Spleen (tissue), 11 donors: ENCODE data around the gene CD40. TPM values are rescaled to one million over a fixed set of nuclear protein-coding genes. Genes with fewer than 3 reads are reported as not detected.
A peak's percentile ranks its signal among the peaks of the same experiment; 100 is the strongest.

Experiments used
- DNase-seq: peaks from one replicate; pipeline ENCODE4 v3.0.0-alpha.2; 2020
- H3K27ac ChIP-seq, 8 donors: fragments of 200-600 bp; sonication (generic) in 7 of 8; 1 replicate in 4 of 8; 2 replicates in 4 of 8; pipeline versions ENCODE4 v1.5.0 to v1.8.0; 2016 to 2021; ENCODE audit warnings: inconsistent platforms in 4 of 8, mild to moderate bottlenecking in 4 of 8, moderate library complexity in 1 of 8
- H3K27me3 ChIP-seq, 7 donors: fragments of 200-600 bp; sonication (generic) in 6 of 7; replicated peaks in 1 of 7; 1 replicate in 4 of 7; 2 replicates in 3 of 7; pipeline versions ENCODE4 v1.5.0 to v1.8.0; 2016 to 2021; ENCODE audit warnings: inconsistent platforms in 3 of 7, mild to moderate bottlenecking in 1 of 7
- H3K36me3 ChIP-seq, 6 donors: fragments of 200-600 bp; sonication (generic) in 5 of 6; 1 replicate in 4 of 6; 2 replicates in 2 of 6; pipeline versions ENCODE4 v1.5.0 to v1.8.0; 2016 to 2021; ENCODE audit warnings: inconsistent platforms in 2 of 6
- H3K4me1 ChIP-seq, 6 donors: fragments of 200-600 bp; sonication (generic) in 5 of 6; 1 replicate in 3 of 6; 2 replicates in 3 of 6; pipeline versions ENCODE4 v1.5.0 to v1.8.0; 2016 to 2021; ENCODE audit warnings: inconsistent platforms in 3 of 6
- H3K4me3 ChIP-seq, 8 donors: fragments of 200-600 bp; sonication (generic) in 7 of 8; 1 replicate in 4 of 8; 2 replicates in 4 of 8; pipeline versions ENCODE4 v1.5.0 to v1.8.0; 2016 to 2021; ENCODE audit warnings: inconsistent platforms in 4 of 8, mild to moderate bottlenecking in 4 of 8, moderate library complexity in 2 of 8
- H3K9me3 ChIP-seq, 8 donors: fragments of 200-600 bp; sonication (generic) in 7 of 8; 1 replicate in 4 of 8; 2 replicates in 4 of 8; pipeline versions ENCODE4 v1.5.0 to v1.8.0; 2016 to 2021; ENCODE audit warnings: inconsistent platforms in 4 of 8
- POLR2A ChIP-seq, 3 donors: fragments of 450-650 bp; IDR thresholded peaks; one replicate each; pipeline ENCODE4 v1.5.1; 2017; ENCODE audit warnings: antibody characterized with exemption in 3 of 3, mild to moderate bottlenecking in 1 of 3
- POLR2AphosphoS5 ChIP-seq, 3 donors: sonication (generic); formaldehyde crosslinking; IDR thresholded peaks; one replicate each; pipeline ENCODE4 v1.5.1; 2017; ENCODE audit warnings: antibody characterized with exemption in 3 of 3
- WGBS, 5 donors: extraction: QIAGEN DNeasy Blood & Tissue Kit in 3 of 5; methylation state at CpG; one replicate each; pipeline versions ENCODE4 v1.1.5 to v1.1.7; 2013 to 2018; 5-methylcytosine and 5-hydroxymethylcytosine counted together
- intact Hi-C: fragments of 100-400 bp; cut with DNase I; formaldehyde crosslinking; loops from one replicate; pipeline ENCODE4 v1.15.0; 2023; ENCODE audit warnings: low total_unique reads
- polyA plus RNA-seq, 3 donors: library from polyadenylated mRNA; stranded (reverse); fragments of 200-250 nt; gene quantifications; one replicate each; pipeline ENCODE4 v1.2.1, GENCODE V29; 2013
- total RNA-seq, 7 donors: library from RNA; depleted of rRNA in 3 of 7; stranded (reverse); fragments of >200 nt in 3 of 7; fragmentation: NEBNext Ultra II Directional in 4 of 7; extraction: Animal tissue kit (Norgen Biotek cat#: 25700) in 4 of 7; gene quantifications; one replicate each; pipeline versions ENCODE4 v1.1.0 to v1.2.1, GENCODE V29; 2016 to 2021
- TF ChIP-seq, protein P1 (sequence below), 11 experiments: fragments of 200-600 bp in 7 of 11; fragments of 450-650 bp in 4 of 11; sonication (generic) in 4 of 11; IDR thresholded peaks in 8 of 11; conservative IDR thresholded peaks in 3 of 11; 1 replicate in 7 of 11; 2 replicates in 4 of 11; pipeline versions ENCODE4 v1.4.0 to v1.8.0; 2016 to 2021; ENCODE audit warnings: antibody characterized with exemption in 11 of 11, inconsistent platforms in 4 of 11, mild to moderate bottlenecking in 1 of 11
- donor health status: healthy with polysubstance abuse.
- donor health status: DM: no; HTN: no; CAD: no; lungs with moderate emphysema.
- donor health status: DM: no; HTN: no; CAD: no.
- donor health status: Bipolar disorder and iron deficiency.
- donor health status: healthy.
- donor health status: DM: no; HTN: no; CAD: no.
- donor health status: DM: yes; HTN: yes; CAD: no.

CD40 gene
- total and polyA plus RNA-seq, 10 donors = 30.7 to 108 (median 52.9) TPM

DNA sequence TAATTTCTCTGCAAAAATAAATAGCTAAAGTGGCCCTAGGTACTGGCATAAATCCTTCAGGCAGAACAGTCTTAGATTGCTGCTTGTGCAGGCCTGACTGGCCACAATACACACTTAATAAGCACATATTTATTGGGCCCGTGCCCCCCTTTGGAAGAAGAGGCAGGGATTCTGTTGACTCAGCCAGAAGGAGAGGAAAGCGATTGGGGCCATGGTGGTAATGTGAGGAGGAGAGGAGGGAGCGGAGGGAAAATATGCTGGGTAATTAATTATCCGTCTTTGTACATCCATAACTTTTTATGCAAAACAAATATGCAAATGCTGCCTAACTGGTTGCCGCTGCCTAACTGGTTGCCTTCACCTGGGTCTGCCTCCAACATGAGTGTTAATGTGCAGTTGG, 36.2 kb downstream of the CD40 start:
- no peak overlapping the region for H3K4me3 ChIP-seq
- peak; percentile 1 for DNase-seq
- H3K4me1 ChIP-seq = no peaks in the 10 kb centered on the region
- H3K27me3 ChIP-seq = peaks cover 0 to 65% (median 0%) of the 10 kb centered on the region in 7 donors
- WGBS, 5 donors = 69 to 88% (median 86%) methylated on average over 5 of the region's 5 CpGs
- no peaks in the 10 kb centered on the region for H3K9me3 ChIP-seq
- intact Hi-C loops = no loop called here
- no peak overlapping the region for H3K27ac ChIP-seq
- no peak for TF ChIP-seq POLR2AphosphoS5 (IDR thresholded peaks at IDR 0.05)
- TF ChIP-seq, protein P1, sequence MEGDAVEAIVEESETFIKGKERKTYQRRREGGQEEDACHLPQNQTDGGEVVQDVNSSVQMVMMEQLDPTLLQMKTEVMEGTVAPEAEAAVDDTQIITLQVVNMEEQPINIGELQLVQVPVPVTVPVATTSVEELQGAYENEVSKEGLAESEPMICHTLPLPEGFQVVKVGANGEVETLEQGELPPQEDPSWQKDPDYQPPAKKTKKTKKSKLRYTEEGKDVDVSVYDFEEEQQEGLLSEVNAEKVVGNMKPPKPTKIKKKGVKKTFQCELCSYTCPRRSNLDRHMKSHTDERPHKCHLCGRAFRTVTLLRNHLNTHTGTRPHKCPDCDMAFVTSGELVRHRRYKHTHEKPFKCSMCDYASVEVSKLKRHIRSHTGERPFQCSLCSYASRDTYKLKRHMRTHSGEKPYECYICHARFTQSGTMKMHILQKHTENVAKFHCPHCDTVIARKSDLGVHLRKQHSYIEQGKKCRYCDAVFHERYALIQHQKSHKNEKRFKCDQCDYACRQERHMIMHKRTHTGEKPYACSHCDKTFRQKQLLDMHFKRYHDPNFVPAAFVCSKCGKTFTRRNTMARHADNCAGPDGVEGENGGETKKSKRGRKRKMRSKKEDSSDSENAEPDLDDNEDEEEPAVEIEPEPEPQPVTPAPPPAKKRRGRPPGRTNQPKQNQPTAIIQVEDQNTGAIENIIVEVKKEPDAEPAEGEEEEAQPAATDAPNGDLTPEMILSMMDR (IDR thresholded peaks at IDR 0.05 in 8 of 11, conservative IDR thresholded peaks at IDR 0.05 in 3 of 11) = no peak
- H3K36me3 ChIP-seq = no peaks in the 10 kb centered on the region

DNA sequence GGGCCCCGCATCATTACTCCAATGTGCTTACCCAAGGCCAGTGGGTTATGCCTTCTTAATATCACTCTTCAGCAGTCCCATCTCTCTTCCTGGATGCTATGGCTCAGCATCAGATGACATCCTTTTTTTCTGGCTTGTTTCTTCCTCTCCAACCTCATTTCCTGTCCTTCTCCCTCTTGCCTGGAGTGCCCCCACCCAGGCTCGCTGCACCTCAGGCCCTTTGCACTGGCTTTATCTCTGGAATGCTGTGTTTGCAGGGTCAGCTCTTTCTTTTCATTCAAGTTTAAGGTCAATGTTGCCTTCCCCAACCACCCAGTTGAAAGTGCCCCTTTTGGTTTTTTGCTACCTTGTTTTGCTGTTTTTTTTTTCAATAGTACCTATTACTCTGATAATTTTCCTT, 36.7 kb downstream of the CD40 start:
- Histone ChIP-seq H3K36me3 (no peaks in the 10 kb centered on the region), H3K27ac (no peak overlapping the region), H3K4me3 (no peak overlapping the region), H3K27me3 (peaks cover 0 to 68% (median 0%) of the 10 kb centered on the region in 7 donors), H3K9me3 (no peaks in the 10 kb centered on the region), H3K4me1 (no peaks in the 10 kb centered on the region)
- 67 to 86% (median 70%) methylated on average over 2 of the region's 2 CpGs for WGBS, 5 donors
- intact Hi-C loops = no loop called here
- TF ChIP-seq POLR2A (IDR thresholded peaks at IDR 0.05) (no peak), POLR2AphosphoS5 (IDR thresholded peaks at IDR 0.05) (no peak)
- TF ChIP-seq, protein P1 (IDR thresholded peaks at IDR 0.05 in 8 of 11, conservative IDR thresholded peaks at IDR 0.05 in 3 of 11) = no peak
- no peak for DNase-seq

DNA sequence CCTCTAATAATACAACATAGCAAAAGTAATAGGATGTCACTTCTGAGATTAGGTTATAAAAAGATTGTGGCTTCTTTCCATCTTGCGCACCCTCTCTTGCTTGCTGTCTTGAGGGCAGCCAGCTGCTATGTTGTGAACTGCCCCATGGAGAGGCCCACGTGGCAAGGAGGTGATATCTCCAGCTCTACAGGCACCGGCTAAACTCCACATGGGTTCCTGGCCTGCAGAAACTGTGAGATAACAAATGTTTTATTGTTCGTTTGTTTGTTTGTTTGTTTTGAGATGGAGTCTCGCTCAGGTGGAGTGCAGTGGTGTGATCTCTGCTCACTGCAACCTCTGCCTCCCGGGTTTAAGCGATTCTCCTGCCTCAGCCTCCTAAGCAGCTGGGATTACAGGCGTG, 38.0 kb downstream of the CD40 start:
- H3K4me1 ChIP-seq = no peaks in the 10 kb centered on the region
- WGBS, 5 donors = 58 to 64% (median 60%) methylated on average over 8 of the region's 8 CpGs
- H3K4me3 ChIP-seq = no peak overlapping the region
- peak; percentile 7 for DNase-seq
- no peak for TF ChIP-seq POLR2AphosphoS5 (IDR thresholded peaks at IDR 0.05)
- TF ChIP-seq POLR2A (IDR thresholded peaks at IDR 0.05) = no peak
- TF ChIP-seq, protein P1 (IDR thresholded peaks at IDR 0.05 in 8 of 11, conservative IDR thresholded peaks at IDR 0.05 in 3 of 11) = no peak
- peaks cover 0 to 74% (median 5%) of the 10 kb centered on the region in 7 donors for H3K27me3 ChIP-seq
- H3K36me3 ChIP-seq = no peaks in the 10 kb centered on the region
- intact Hi-C loops = no loop called here
- H3K27ac ChIP-seq = no peak overlapping the region
- no peaks in the 10 kb centered on the region for H3K9me3 ChIP-seq

DNA sequence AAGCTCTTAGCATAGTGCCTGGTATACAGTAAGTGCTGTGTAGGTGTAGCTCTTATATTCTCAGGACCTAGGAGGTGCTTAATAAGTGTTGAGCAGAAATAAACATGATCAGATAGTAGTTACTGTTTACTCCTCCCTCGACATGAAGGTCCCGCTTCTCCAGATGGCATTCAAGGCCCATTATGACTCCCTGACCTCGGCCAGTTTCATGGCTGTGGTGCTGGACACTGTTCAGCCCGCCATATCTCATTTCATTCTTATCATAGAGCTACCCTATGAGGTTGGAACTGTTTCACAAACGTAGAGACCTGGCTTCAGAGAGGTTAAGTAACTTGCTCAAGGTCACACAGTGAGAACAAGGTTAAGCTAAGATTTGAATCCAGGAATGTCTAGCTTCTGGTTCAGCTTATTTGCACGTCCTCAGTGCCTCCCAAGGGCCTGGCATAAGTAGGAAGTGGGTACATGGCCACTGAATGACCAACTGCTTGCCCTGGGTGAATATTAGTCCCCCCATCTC, 39.0 kb downstream of the CD40 start:
- 69 to 80% (median 72%) methylated on average over 6 of the region's 6 CpGs for WGBS, 5 donors
- Histone ChIP-seq H3K27ac (no peak overlapping the region), H3K4me3 (no peak overlapping the region), H3K9me3 (no peaks in the 10 kb centered on the region), H3K27me3 (peaks cover 0 to 75% (median 5%) of the 10 kb centered on the region in 7 donors), H3K36me3 (no peaks in the 10 kb centered on the region), H3K4me1 (no peaks in the 10 kb centered on the region)
- intact Hi-C loops = no loop called here
- no peak for DNase-seq
- TF ChIP-seq, protein P1 (IDR thresholded peaks at IDR 0.05 in 8 of 11, conservative IDR thresholded peaks at IDR 0.05 in 3 of 11) = no peak
- no peak for TF ChIP-seq POLR2AphosphoS5 (IDR thresholded peaks at IDR 0.05)
- no peak for TF ChIP-seq POLR2A (IDR thresholded peaks at IDR 0.05)
